ENCODE data around the gene ITGB2.

- TF ChIP-seq CTCF (IDR thresholded peaks at IDR 0.05) (no peak), POLR2A (IDR thresholded peaks at IDR 0.05) (no peak)
Observed at GRCh38 chr21:44849616-44850130, 71.0 kb downstream of the ITGB2 start.
